HG03565 (cell line): ENCODE measurements around the gene NTSR1.

Experiments used
- ATAC-seq: cut with Tn5 transposase; IDR thresholded peaks from one replicate; pipeline ENCODE4 v1.9.1; 2021; ENCODE audit warnings: mild to moderate bottlenecking, moderate library complexity; ENCODE audit not compliant: unreplicated experiment

Gene NTSR1

DNA sequence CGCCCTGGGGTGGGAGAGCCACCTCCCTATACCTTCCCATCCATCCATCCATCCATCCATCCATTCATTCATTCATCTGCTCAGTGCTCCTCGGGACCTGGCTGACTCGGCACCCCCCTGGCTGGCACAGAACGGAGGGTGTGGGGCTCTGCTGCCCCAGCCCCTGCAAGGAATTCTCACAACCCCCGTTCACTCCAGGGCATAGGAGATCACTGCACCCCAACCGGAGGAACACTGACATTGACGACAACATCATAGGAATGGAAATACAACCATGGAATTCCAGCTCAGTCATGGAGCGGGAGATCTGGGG is 59.6 kb downstream of the NTSR1 start:
- no peak for ATAC-seq

DNA sequence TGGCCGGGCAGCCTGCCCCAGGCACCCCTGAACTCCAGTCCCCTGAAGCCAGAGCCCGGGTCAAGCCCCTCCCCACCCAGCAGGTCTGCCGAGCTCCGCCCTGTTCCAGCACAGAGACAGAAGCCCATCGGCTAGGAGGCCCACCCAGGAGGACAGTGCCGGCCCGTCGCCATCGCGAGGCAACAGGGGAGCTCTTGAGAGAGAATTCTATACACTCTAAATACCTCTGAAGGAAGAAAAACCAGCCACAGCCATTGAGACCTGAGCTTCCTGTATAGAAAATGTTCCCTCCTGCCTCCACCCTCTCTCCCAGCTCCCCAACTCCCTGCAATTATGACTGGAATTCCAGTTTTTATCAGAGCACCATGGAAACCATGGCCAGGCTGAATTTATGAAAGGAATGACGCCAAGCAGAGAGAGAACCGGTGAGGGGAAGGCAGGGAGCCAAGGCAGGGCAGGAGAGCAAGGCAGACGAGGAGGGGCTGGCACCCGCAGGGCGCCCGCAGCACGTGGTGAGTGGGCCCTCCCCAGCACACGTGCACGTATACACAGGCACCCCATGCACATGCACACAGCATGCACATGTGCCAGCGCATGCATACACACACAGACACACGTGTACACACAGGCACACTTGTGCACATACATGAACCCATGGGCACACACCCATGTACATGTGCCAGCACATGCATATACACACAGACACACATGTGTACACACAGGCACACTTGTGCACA is 60.1 kb downstream of the NTSR1 start:
- ATAC-seq, result no peak

DNA sequence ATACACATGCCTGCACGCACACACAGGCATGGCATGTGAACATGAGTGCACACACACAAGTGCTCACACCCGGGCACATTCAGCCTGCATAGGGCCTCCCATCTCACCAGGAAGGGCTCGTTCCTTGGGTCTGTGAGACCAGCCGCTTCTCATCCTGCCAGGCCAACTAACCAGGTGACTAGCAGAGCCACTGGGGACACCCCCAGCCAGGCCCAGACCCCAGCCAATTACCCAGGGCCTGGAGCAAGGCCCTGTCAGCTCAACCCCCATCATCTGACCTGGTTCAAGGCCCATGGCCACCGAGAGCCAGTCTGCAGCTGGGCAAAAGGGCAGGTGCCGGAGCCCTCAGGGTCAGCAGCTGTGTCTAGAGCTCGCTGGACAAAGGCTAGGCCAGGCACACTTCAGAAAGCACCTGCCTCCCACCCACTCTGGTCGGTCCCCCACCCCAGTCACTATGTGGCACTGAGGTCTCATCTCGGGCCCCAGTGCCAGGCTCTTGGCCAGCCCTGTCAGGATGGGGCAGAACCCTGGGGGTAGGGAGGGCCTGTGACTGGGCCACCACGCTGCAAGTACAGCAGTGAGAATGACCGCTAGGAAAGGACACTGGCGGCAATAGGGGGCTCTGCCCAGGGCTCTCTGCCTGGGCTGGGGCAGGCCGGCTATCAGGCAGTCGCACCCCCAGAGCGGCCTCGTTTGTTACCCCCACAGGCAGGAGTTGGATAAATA is 60.9 kb downstream of the NTSR1 start:
- ATAC-seq, result no peak

DNA sequence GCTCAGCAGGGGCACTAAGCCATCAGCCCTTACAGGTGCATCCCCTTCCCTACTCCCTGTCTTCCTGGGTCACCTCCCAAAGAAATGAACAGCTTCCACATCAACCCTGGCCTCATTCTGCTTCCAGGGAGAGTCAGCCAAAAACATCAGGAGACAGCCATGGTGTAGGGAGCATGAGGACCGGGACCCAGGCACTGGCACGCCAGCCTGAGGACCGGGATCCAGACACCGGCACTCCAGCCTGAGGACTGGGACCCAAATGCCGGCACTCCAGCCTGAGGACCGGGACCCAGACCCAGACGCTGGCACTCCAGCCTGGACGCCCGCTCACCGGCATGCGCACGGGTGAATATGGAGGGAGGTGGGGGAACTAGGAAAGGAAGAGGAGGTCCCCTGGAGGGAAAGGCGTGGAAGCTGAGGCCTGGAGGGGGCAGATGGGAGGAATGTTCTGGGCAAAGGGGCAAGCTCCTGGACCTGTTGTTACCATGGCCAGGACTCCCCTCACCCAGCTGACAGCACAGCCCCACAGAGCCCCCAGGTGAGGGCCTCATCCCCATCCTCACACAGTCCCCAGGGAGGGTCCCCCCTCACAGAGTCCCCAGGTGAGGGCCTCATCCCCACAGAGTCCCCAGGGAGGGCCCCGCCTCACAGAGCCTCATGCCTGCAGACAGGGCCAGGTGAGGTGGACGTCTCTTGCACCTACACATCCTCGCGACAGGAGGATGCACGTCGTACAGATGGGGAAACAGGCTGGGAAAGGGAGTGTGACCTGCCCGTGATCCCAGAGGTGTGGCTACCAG is 61.7 kb downstream of the NTSR1 start:
- no peak for ATAC-seq

DNA sequence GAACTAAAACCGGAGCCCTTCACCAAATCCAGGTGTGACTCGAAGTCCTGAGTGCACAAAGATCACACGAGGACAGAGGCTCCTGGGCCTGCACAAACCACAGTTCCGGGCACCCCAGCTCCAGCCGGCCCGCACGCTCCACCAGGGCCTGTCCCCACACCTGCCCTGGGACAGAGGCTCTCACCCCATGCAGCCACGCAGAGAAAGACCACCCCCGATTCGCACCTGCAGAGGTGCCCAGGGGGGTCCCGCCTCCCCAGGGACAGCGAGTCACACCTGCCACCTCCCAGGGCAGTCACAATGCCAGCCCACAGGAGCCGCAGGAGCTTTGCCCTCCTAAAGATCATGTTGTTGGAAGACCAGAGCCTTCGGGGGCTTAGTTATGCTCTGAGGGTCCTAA is 62.3 kb downstream of the NTSR1 start:
- no peak for ATAC-seq

DNA sequence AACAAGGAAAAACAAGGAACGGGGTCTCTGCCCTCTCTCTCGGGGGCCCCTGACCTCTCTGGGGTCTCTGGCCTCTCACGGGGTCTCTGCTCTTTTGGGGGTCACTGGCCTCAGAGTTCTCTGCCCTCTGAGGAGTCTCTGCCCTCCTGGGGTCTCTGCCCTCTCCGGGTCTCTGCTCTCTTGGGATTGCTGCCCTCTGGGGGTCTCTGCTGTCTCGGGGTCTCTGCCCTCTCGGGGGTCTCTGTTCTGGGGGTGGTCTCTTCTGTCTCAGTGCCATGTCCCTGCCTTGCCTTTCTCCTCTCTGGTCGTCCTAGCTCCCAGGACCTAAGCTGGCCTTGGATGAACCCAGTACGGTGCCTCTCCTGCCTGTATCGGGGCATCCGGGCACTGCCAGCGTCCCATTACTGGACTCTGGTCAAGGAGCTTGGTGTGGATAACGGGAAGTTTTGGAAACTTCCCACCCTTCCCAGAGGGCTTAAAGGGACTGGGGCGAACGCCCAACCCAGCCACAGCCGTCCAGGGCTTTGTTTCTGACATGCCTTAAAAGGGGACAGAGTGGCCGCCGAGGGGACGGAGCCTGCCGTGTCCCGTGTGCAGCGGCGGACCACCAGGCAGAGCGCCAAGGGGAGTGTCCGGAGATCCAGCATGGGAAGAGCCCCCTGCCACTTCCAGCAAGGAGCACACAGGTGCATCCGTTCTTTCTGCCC is 62.9 kb downstream of the NTSR1 start:
- no peak for ATAC-seq

DNA sequence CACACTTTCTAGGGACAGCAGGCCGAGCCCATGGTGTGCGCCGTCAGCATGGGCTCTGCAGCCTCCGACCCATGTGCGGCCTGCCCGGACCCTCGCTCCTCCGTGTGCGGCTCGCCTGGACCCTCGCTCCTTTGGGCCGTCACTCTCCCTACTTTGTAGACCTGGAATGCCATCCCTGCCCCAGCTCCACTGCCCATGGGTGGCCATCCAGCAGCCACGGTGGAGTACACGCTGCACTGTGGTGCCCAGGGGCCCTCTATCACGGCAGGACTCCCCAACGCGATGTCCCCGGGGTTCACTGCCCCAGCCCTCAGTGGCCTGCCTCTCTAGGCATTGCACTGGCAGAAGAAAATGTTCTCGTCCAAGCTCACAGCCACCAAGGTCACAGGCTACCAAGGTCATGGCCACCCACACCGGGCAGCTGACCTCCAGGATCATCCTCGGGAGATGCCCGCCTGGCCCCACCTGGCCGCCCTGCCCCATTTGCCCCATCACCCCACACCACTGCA is 63.5 kb downstream of the NTSR1 start:
- no peak for ATAC-seq

DNA sequence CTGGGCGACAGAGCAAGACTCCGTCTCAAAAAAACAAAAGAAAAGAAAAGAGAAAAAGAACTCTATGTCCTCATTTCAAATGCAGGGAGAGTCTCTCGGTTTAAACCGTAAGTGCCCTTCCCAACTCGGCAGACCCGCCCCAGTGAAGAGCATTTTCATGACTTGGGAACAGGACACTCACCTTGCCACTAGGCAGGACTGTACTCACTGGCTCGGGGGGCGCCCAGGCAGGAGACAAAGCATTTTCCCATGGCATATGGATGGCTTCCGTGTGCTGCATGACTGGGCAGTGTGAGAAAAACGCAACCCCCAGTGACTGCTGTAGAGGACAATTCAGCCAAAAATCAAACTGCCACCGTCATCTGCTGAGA is 64.0 kb downstream of the NTSR1 start:
- no peak for ATAC-seq

DNA sequence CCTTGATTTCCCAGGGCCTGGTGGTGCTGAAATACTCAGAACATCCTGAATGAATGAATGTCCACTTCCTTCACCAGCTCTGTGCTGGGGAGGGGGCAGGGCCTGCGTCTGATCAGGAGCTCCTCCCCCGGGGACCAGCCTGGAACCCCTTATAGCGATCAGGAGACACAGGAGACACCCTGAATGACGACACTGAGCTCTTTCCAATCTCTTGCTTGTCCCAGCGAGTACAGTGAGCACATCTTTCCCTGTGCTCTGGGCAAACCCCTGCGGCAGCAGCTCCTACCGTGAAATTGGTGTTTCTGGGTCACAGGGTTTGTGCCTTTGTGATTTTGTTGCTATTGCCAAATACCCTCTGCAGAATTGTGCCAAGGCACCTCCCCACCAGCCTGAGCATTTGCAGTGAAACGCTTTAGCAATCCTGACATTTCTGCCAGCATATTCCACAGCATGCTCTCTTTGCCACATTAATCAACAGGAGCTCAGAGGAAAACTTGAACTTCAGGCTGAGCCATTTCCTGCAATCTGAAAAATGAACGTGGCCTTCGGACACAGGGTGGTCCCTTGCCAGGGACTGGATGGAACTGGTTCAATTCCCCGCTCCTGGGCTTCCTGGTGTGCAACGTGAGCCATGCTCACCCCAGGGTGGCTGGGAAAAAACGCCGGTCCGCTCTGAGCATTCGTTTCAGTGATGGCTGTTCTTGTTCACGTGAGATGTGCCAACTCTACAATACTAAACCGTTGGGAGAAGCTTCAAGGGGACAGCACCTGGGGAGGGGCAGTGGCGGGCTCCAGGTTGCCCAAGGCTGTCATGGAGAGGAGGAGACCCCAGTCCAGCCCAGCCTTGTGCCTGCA is 64.6 kb downstream of the NTSR1 start:
- no peak for ATAC-seq

DNA sequence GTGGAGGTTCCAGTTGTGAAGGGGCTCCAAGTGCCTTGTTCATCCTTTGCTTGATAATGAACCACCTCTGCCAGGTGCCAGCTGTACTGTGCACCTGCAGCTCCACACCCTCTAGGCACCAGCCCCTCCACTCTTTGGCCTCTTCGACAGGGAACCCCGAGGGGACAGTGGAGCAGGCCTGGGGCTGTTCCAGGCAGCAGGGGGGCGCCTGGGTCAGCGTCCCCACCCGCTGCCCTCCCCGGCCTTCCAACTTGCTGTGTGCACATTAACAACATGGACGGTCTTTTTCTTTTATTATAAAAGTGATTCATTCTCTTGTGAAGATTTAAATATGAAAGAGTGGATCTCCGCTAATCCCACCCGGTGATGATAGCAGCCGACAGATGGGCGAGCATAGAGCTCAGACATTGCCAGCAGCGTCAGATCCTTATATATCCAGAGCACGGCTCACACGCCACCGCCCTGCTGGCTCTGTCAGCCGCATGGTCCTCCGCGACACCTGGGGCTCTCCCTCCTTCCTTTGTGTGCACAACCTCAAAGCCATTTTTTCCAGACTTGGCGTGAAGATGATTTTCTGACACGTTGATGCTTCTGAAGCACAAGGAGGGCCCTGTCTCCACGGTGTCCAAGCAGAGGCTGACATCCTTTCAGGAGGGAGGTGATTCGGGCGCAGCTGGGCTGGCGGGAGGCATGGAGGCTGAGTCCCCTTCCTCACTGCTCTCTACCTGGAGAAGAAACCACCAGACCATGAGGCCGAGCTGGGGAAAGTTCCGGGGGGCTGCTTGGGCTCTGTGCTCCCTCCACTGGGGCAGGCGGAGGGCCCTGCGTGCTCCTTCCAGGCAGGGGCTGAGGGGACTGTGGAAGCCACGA is 65.4 kb downstream of the NTSR1 start:
- ATAC-seq, result no peak

DNA sequence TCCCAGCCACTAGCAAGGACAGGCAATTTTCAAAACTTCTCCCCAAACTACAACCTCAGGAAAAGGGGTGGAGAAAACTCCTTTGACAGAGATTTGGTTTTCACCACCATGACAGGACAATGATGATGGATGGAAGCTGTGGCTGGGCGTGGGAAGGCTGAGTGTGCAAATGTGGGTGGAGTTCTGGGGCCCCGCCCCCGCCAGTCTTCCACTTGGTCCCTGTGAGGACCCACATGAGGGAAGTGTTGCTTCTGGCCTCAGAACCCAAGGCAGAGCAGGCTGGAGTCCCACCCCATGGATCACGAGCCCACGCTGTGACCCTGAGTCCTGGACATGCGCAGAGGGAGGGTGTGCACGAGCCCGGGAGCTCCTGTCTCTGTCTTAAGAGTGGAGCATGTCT is 66.1 kb downstream of the NTSR1 start:
- no peak for ATAC-seq

DNA sequence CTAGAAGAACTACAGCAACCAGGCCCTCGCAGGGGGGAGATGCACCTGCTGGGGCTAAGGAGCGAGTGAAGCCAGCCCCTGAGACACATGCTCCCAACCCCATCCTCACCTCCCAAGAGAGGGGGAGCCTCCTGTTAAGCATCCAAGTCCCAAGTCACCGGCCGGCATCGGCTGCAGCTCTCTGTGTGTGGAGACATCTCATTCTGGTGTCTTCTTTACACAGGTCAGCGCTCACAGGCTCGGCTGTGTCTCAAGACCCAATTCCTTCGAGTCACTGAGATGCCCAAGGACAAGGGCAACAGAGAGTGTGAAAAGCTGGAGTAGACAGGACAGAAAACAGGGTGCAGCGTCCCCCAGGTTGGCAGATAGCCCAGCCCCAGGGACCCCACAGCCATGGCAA is 66.6 kb downstream of the NTSR1 start:
- ATAC-seq, result no peak

DNA sequence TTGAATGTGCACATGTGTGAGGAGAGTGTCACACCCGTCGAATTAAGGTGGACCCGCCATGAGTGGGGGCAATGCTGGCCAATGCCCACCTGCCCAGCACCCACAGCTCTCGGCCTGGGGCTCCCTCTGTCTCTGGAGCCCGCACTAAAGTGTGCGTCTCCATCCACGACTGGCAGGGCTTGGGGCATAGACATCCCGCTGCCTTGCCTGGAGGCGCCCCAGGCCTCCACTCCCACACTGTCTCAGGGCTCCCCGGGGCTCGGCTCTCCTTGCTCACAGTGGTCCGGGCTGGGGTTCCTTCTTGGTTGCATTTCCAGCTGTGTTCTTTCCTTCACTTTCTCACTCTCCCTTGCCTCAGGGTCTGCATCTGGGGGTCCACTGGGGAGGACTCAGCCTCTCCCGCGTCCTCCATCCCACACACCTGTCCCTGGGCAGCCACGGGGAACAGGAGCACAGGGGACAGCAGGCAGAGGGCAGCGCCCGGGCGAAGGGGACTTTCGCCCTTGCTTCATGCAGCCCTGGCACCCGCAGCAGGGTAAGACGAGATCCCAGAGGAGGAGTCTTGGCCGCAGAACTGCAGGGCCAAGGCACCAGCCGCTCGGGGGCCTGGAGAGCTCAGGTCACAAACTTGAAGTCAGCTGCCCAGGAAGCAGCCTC is 67.5 kb downstream of the NTSR1 start:
- ATAC-seq, result no peak

DNA sequence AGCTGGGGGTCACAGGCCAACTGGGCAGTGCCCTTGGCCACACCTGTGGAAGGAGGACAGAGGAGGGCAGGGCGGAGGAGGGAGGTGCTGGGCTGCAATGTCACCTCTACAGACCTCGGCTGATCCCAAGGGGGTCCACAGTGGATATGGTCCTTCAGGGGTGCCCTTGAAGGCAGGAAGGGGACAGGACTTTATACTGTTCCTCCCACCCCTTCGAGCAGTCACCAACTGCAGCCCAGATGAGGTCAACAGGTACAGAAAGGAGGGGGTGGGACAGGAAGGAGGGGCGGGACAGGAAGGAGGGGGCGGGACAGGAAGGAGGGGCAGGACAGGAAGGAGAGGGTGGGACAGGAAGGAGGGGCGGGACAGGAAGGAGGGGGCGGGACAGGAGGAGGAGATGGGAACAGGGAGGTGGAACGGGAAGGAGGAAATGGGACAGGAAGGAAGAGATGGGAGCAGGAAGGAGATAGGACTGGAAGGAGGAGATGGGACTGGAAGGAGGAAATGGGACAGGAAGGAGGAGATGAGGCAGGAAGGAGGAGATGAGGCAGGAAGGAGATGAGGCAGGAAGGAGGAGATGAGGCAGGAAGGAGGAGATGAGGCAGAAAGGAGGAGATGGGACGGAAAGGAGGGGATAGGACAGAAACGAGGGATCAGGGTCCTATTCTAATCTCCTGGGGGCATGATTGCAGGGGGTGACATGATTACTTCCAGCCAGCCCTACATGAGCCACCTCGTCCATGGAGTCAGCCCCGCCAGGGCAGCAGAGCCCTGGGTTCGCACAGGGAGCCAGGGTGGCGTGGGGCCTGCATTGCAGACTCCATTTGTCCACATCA is 68.3 kb downstream of the NTSR1 start:
- no peak for ATAC-seq

DNA sequence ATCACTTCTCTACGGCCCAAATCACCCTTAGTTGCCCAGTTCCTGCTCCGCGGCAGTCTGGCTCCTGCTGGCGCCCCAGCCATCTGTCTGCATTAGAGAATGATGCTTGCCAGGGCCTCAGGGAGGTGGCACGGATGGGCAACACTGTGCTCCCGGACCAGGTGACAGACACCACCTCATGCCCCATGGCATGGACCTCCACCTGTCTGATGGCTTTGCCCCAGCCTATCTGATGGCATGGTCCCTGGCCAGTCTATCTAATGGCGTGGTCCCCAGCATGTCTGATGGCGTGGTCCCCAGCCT is 68.8 kb downstream of the NTSR1 start:
- ATAC-seq, result no peak

DNA sequence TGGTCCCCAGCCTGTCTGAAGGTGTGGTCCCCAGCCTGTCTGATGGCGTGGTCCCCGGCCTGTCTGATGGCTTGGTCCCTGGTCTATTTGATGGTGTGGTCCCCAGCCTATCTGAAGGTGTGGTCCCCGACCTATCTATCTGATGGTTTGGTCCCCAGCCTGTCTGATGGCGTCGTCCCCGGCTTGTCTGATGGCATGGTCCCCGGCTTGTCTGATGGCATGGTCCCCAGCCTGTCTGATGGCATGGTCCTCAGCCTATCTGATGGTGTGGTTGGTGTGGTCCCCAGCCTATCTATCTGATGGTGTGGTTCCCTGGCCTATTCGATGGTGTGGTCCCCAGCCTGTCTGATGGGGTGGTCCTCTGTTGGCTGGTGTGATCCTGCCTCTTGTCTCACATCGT is 69.4 kb downstream of the NTSR1 start:
- ATAC-seq, result no peak

DNA sequence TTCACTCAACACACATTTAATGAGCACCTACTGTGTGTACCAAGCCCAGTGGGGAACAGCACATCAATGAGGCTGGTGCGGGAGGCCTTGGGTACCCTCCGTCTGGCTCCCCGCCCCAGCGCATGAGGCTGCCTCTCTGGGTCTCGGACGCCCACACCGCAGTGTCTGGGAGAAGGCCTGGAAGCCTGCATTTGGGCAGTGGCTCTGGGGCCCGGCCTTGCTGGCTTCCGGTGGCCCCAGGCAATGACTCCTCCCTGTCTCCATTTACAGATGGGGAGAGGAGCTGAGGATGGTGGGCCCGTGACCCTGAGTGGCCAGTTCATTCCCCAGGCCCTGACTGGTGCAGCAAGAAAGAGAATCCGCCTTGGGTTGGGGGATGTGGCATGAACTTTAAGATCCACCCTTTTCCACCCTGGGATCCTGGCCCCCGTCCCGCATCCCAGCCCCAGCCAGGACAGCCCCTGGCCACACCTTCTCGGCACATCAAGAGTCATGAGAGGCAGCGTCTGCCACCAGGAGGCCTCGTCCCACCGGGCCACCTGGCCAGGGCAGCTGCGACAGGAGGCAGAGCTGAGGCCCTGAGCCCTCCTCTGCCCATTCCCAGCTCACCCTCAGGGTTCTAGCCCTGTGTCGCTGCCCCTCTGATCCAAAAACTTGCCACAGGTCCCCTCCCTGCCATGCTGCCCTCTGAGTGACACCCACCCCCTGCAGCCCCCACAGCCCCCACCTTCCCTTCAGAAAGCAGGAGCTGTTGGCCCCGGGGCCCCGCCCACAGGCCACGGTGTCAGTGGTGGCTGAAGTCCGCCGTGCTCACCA is 70.2 kb downstream of the NTSR1 start:
- no peak for ATAC-seq

DNA sequence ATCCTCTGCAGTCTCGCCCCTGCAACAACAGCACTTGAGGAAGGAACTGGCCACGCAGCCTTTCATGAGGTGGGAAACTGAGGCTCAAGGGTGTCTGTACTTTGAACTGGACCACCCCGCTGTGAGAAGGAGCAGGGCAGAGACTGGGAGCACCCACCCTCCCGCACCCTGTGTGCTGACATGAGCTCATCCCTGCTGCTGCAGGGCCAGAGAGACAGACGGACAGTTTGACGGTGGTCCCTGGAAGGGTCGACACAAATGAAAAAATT is 70.7 kb downstream of the NTSR1 start:
- ATAC-seq, result no peak
